IMR-90 (cell line): Measurements from ENCODE around the gene SCGB1A1.

Experiments
- BHLHE40 ChIP-seq: fragments of 150-350 bp; IDR thresholded peaks from 2 replicates; pipeline ENCODE4 v1.6.1; 2016; ENCODE audit warnings: mild to moderate bottlenecking, low read depth, low read length
- CEBPB ChIP-seq: IDR thresholded peaks from 2 replicates; pipeline ENCODE4 v1.6.1; 2012; ENCODE audit warnings: low read depth, low read length, improper control_type of control experiment
- FOS ChIP-seq: fragments of 150-350 bp; IDR thresholded peaks from 2 replicates; pipeline ENCODE4 v1.6.1; 2016; ENCODE audit warnings: low read depth, low read length
- NFE2L2 ChIP-seq: fragments of 150-350 bp; IDR thresholded peaks from 2 replicates; pipeline ENCODE4 v1.6.1; 2016; ENCODE audit warnings: low read depth, mild to moderate bottlenecking, low read length
- POLR2A ChIP-seq: IDR thresholded peaks from 2 replicates; pipeline ENCODE4 v1.6.1; 2012; ENCODE audit warnings: mild to moderate bottlenecking, low read depth, low read length
- RAD21 ChIP-seq: IDR thresholded peaks from 2 replicates; pipeline ENCODE4 v1.6.1; 2012; ENCODE audit warnings: low read length, improper control_type of control experiment
- RCOR1 ChIP-seq: IDR thresholded peaks from 2 replicates; pipeline ENCODE4 v1.6.1; 2012; ENCODE audit warnings: mild to moderate bottlenecking, low read length, improper control_type of control experiment; ENCODE audit not compliant: insufficient replicate concordance
- RFX5 ChIP-seq: IDR thresholded peaks from 2 replicates; pipeline ENCODE4 v1.8.0; 2012; ENCODE audit warnings: low read depth, mild to moderate bottlenecking, low read length, moderate library complexity
- SMC3 ChIP-seq: fragments of 150-350 bp; IDR thresholded peaks from 2 replicates; pipeline ENCODE4 v1.6.1; 2016; ENCODE audit warnings: low read depth, mild to moderate bottlenecking, antibody characterized with exemption, low read length, moderate library complexity
- USF2 ChIP-seq: fragments of 150-350 bp; IDR thresholded peaks from 2 replicates; pipeline ENCODE4 v1.6.1; 2017; ENCODE audit warnings: mild to moderate bottlenecking, antibody characterized with exemption, low read length, low read depth
- TF ChIP-seq, protein P1 (sequence below): conservative IDR thresholded peaks from 2 replicates; pipeline ENCODE4 v1.5.1; 2012; ENCODE audit warnings: mild to moderate bottlenecking, low read depth, low read length, improper control_type of control experiment

DNA sequence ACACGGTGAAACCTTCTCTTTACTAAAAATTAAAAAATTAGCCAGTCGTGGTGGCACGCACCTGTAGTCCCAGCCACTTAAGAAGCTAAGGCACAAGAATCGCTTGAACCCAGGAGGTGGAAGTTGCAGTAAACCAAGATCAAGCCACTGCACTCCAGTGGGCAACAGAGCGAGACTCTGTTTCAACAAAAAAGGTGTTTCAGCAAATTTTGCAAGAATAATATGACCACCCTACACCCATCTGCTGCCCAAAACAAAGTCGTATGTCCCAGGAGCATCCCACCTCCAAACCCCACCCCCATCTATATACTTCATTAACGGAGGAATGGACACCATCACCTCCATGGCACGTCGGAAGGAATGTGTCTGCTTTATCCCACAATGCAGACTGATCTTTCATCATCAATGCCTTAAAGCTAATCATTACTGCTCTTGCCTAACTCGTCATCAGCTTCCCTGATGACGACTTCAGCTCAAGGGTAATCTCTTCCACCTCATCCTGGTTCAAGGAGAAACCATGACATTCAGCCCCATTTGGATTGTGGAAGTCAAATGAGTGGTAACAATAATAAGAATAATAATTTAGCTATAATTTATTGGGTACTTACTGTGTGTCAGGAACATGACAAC, 34.1 kb downstream of the SCGB1A1 start:
- TF ChIP-seq BHLHE40 (no peak), RAD21 (no peak), RCOR1 (no peak), SMC3 (no peak), POLR2A (no peak), USF2 (no peak), NFE2L2 (no peak), RFX5 (no peak), CEBPB (no peak), FOS (no peak)
- TF ChIP-seq, protein P1, sequence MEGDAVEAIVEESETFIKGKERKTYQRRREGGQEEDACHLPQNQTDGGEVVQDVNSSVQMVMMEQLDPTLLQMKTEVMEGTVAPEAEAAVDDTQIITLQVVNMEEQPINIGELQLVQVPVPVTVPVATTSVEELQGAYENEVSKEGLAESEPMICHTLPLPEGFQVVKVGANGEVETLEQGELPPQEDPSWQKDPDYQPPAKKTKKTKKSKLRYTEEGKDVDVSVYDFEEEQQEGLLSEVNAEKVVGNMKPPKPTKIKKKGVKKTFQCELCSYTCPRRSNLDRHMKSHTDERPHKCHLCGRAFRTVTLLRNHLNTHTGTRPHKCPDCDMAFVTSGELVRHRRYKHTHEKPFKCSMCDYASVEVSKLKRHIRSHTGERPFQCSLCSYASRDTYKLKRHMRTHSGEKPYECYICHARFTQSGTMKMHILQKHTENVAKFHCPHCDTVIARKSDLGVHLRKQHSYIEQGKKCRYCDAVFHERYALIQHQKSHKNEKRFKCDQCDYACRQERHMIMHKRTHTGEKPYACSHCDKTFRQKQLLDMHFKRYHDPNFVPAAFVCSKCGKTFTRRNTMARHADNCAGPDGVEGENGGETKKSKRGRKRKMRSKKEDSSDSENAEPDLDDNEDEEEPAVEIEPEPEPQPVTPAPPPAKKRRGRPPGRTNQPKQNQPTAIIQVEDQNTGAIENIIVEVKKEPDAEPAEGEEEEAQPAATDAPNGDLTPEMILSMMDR = no peak
